Calu3 (cell line): ENCODE results near the gene PPP1R15B. TPM values are rescaled to one million over a fixed set of nuclear protein-coding genes. Genes with fewer than 3 reads are reported as not detected.

Source experiments
- BruUV-seq: library from RNA; stranded (reverse); fragments of 400-500 nt; replicated peaks from 2 replicates; lab custom pipeline; 2021; lab: Mats Ljungman, UMichigan
- CTCF ChIA-PET: fragments of 300-600 bp; sonication (Branson Sonifier 250); formaldehyde crosslinking; loops from one replicate; lab custom pipeline; 2022; ENCODE audit warnings: antibody characterized with exemption; lab: Charles Lee
- DNase-seq: peaks from one replicate; pipeline ENCODE4 v3.0.0; 2022
- H3K27ac Mint-ChIP-seq: one replicate; pipeline ENCODE4 v1.8.0; 2022; ENCODE audit warnings: mixed read lengths; ENCODE audit not compliant: unreplicated experiment
- H3K27me3 Mint-ChIP-seq: one replicate; pipeline ENCODE4 v1.8.0; 2022; ENCODE audit warnings: mixed read lengths; ENCODE audit not compliant: unreplicated experiment
- H3K36me3 Mint-ChIP-seq: one replicate; pipeline ENCODE4 v1.8.0; 2022; ENCODE audit warnings: mild to moderate bottlenecking, moderate library complexity, mixed read lengths; ENCODE audit not compliant: insufficient read depth, unreplicated experiment
- H3K4me1 Mint-ChIP-seq: one replicate; pipeline ENCODE4 v1.8.0; 2022; ENCODE audit warnings: mild to moderate bottlenecking, low read depth, mixed read lengths; ENCODE audit not compliant: unreplicated experiment
- H3K4me3 Mint-ChIP-seq: one replicate; pipeline ENCODE4 v1.8.0; 2022; ENCODE audit warnings: mild to moderate bottlenecking, low read depth, moderate library complexity, mixed read lengths; ENCODE audit not compliant: unreplicated experiment
- H3K9me3 Mint-ChIP-seq: one replicate; pipeline ENCODE4 v1.8.0; 2022; ENCODE audit warnings: low read depth, mixed read lengths; ENCODE audit not compliant: unreplicated experiment
- CTCF ChIP-seq: fragments of 200-600 bp; IDR thresholded peaks from one replicate; pipeline ENCODE4 v1.8.0; 2022; ENCODE audit warnings: antibody characterized with exemption; ENCODE audit not compliant: unreplicated experiment
- intact Hi-C: fragments of 100-400 bp; cut with micrococcal nuclease; formaldehyde crosslinking; loops from one replicate; pipeline ENCODE4 v1.10.0; 2022; ENCODE audit not compliant: unreplicated experiment
- total RNA-seq: library from RNA; stranded (reverse); gene quantifications from 2 replicates; pipeline ENCODE4 v1.2.3, GENCODE V29; 2022

PPP1R15B gene
- total RNA-seq, 1 experiment from 2014 or later: 68.8 TPM

GRCh38 chr1:204434116-204434755, 22.6 kb upstream of the PPP1R15B start:
- TF ChIP-seq CTCF: no peak
- Mint-ChIP-seq H3K4me1 (peaks cover 30% of the 10 kb centered on the region), H3K4me3 (no peak overlapping the region), H3K27ac (no peak overlapping the region), H3K9me3 (no peaks in the 10 kb centered on the region), H3K27me3 (no peaks in the 10 kb centered on the region), H3K36me3 (no peaks in the 10 kb centered on the region)
- intact Hi-C loops: no loop called here
- CTCF ChIA-PET: no interaction called here
- BruUV-seq: no TSS peak
- no peak for DNase-seq

- intact Hi-C loops: no loop called here
- DNase-seq: no peak
- Mint-ChIP-seq H3K9me3 (no peaks in the 10 kb centered on the region), H3K4me1 (peaks cover 14% of the 10 kb centered on the region), H3K4me3 (no peak overlapping the region), H3K27me3 (no peaks in the 10 kb centered on the region), H3K27ac (no peak overlapping the region), H3K36me3 (no peaks in the 10 kb centered on the region)
- no peak for TF ChIP-seq CTCF
- CTCF ChIA-PET: interaction anchor here (2.1 to 3.0 kb wide), 2 partner anchors 11 to 70 kb away, joined by 7 to 39 read pairs; no protein-coding TSS in a partner anchor
- BruUV-seq: no TSS peak
Measured at GRCh38 chr1:204432708-204433107, 21.1 kb upstream of the PPP1R15B start.

GRCh38 chr1:204431310-204432184, 19.9 kb upstream of the PPP1R15B start:
- peak; percentile 94 for TF ChIP-seq CTCF
- DNase-seq: peak; percentile 87
- CTCF ChIA-PET: interaction anchor here (0.7 to 3.0 kb wide), 21 partner anchors 9 to 375 kb away, joined by 3 to 39 read pairs (median 6); partner anchors contain the start of genes MDM4 and PIK3C2B
- BruUV-seq: no TSS peak
- no peak overlapping the region for H3K27ac Mint-ChIP-seq
- peaks cover 9% of the 10 kb centered on the region for H3K4me1 Mint-ChIP-seq
- H3K4me3 Mint-ChIP-seq: no peak overlapping the region
- H3K27me3 Mint-ChIP-seq: no peaks in the 10 kb centered on the region
- no peaks in the 10 kb centered on the region for H3K36me3 Mint-ChIP-seq
- no peaks in the 10 kb centered on the region for H3K9me3 Mint-ChIP-seq
- intact Hi-C loops: loop anchor here (1.0 kb wide), 1 partner anchor 72 kb away; no protein-coding TSS in a partner anchor

DNA sequence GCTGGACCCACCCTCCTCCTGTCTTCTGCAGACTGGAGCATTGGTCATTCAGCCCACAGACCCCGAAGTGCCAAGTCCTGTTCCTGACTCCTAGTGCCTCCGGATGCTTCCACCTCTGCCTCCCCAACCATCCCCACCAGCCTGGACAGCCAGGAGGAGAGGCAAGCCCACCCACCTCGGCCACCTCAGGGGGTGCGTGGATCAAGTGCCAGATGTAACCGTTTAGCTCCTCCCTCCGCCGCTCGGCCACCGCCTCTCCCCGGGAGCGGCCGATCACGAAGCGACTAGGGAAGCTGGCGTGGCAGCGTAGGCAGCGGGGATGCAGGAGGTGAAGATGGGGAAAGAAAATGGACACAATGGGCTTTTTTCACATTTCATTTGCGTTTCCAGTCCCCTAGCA, 18.1 kb upstream of the PPP1R15B start:
- Mint-ChIP-seq H3K27ac (no peak overlapping the region), H3K27me3 (no peaks in the 10 kb centered on the region), H3K4me1 (peaks cover 17% of the 10 kb centered on the region), H3K36me3 (no peaks in the 10 kb centered on the region), H3K4me3 (no peak overlapping the region), H3K9me3 (no peaks in the 10 kb centered on the region)
- intact Hi-C loops: no loop called here
- CTCF ChIA-PET: interaction anchor here (0.6 to 3.0 kb wide), 4 partner anchors 8 to 73 kb away, joined by 4 to 39 read pairs (median 24); partner anchors contain the start of gene PIK3C2B
- no peak for DNase-seq
- BruUV-seq: no TSS peak
- no peak for TF ChIP-seq CTCF
